Measurements from ENCODE around the gene DCD.

DNA sequence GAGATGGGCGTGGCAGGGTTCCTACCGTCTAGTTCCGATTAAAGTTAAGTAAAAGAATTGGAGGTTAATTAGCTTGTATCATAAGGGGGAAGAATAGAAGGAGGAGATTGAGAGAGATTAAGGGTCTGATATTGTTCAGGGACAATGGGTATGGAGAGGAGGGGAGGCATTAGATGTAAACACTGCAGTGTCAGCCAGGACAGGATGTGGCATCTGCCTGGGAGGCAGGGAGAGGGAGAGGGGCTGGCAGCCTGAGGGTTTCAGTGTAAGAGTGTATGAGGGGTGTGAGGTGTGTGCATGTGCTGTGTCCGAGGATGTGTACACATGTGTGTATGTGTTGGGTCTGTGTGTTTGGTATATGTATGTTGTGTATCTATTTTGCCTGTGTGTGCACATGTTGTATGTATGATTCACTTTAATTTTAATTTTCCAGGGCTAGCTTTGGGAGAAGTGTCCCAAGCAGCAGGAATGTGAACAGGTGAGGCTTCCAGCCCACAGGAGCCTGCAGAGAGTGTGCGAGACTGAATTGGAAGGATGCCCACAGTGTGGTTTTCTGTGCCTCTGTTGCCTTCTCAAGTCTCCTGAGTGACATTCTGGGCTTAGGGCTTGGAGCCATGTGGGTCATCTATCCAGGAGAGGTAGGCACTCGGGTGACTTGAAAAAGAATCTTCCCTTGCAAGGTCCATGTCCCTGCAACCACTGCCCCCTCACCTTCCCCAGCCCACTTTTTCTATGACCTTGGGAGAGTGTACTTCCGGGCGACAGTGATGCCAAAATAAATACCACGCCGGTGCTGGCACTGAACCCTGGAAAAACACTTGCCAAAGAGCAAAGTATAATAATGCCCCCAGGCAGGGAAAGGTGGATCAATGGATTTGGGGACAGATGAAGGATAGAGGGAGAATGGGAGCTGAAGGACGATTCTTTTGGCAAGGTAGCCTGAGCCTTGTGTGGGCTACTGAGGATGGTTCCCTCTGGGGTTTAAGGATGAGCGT lies 36.8 kb upstream of the DCD start:
- TF ChIP-seq, protein P1, sequence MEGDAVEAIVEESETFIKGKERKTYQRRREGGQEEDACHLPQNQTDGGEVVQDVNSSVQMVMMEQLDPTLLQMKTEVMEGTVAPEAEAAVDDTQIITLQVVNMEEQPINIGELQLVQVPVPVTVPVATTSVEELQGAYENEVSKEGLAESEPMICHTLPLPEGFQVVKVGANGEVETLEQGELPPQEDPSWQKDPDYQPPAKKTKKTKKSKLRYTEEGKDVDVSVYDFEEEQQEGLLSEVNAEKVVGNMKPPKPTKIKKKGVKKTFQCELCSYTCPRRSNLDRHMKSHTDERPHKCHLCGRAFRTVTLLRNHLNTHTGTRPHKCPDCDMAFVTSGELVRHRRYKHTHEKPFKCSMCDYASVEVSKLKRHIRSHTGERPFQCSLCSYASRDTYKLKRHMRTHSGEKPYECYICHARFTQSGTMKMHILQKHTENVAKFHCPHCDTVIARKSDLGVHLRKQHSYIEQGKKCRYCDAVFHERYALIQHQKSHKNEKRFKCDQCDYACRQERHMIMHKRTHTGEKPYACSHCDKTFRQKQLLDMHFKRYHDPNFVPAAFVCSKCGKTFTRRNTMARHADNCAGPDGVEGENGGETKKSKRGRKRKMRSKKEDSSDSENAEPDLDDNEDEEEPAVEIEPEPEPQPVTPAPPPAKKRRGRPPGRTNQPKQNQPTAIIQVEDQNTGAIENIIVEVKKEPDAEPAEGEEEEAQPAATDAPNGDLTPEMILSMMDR (IDR thresholded peaks at IDR 0.05): no peak
- TF ChIP-seq POLR2A (IDR thresholded peaks at IDR 0.05): no peak

All from uterus (tissue), 2 donors.